Activated CD8-positive, alpha-beta memory T cell treated with anti-CD3 and anti-CD28 coated beads, Interleukin-2, amount 10 ng/mL, durations not matched to agents 7 days and 5 days (primary cell): Measurements from ENCODE around the gene ADGRV1. TPM values are rescaled to one million over a fixed set of nuclear protein-coding genes. Genes with fewer than 3 reads are reported as not detected.
"Not testable (repeated sequence)": the region's sequence is repeated elsewhere in the genome, so short reads cannot be mapped to it uniquely, and the experiment has no call there.

Experiments
- ATAC-seq: fragments of 150-1000 bp; cut with Tn5 transposase; one replicate; pipeline ENCODE4 v1.10.0; 2021; ENCODE audit warnings: moderate library complexity
- CTCF ChIA-PET: fragments of 350-600 bp; sonication (Branson Sonifier 250); formaldehyde crosslinking; loops from one replicate; lab custom pipeline; 2021; ENCODE audit warnings: antibody characterized with exemption; lab: Charles Lee
- DNase-seq: peaks from one replicate; pipeline ENCODE4 v3.0.0-alpha.2; 2020
- H3K27ac Mint-ChIP-seq: one replicate; pipeline ENCODE4 v1.8.0; 2021; ENCODE audit warnings: mild to moderate bottlenecking, mixed read lengths
- H3K27me3 Mint-ChIP-seq: one replicate; pipeline ENCODE4 v1.8.0; 2021; ENCODE audit warnings: mixed read lengths
- H3K36me3 Mint-ChIP-seq: one replicate; pipeline ENCODE4 v1.8.0; 2021; ENCODE audit warnings: mild to moderate bottlenecking, mixed read lengths
- H3K4me1 Mint-ChIP-seq: one replicate; pipeline ENCODE4 v1.8.0; 2021; ENCODE audit warnings: mixed read lengths
- H3K4me3 Mint-ChIP-seq: one replicate; pipeline ENCODE4 v1.8.0; 2021; ENCODE audit warnings: mild to moderate bottlenecking, moderate library complexity, mixed read lengths
- H3K9me3 Mint-ChIP-seq: one replicate; pipeline ENCODE4 v1.8.0; 2022; ENCODE audit warnings: low read depth, mixed read lengths
- total RNA-seq, 2 experiments: library from RNA; stranded (reverse); gene quantifications; one replicate each; pipeline ENCODE4 v1.2.3, GENCODE V29; 2021

The ADGRV1 gene
- total RNA-seq, 2 experiments from 2014 or later = 0.18 TPM; not detected in 1

GRCh38 chr5:90803876-90804275 is 245.3 kb downstream of the ADGRV1 start:
- no peak overlapping the region for H3K27ac Mint-ChIP-seq
- DNase-seq (no peak), ATAC-seq (no peak)
- peaks cover 6% of the 10 kb centered on the region for H3K27me3 Mint-ChIP-seq
- CTCF ChIA-PET = no interaction called here
- H3K4me3 Mint-ChIP-seq = no peak overlapping the region
- no peaks in the 10 kb centered on the region for H3K9me3 Mint-ChIP-seq
- no peaks in the 10 kb centered on the region for H3K36me3 Mint-ChIP-seq
- H3K4me1 Mint-ChIP-seq = no peaks in the 10 kb centered on the region

- no peak overlapping the region for H3K27ac Mint-ChIP-seq
- H3K36me3 Mint-ChIP-seq = no peaks in the 10 kb centered on the region
- peaks cover 6% of the 10 kb centered on the region for H3K27me3 Mint-ChIP-seq
- no peaks in the 10 kb centered on the region for H3K9me3 Mint-ChIP-seq
- no peak overlapping the region for H3K4me3 Mint-ChIP-seq
- H3K4me1 Mint-ChIP-seq = no peaks in the 10 kb centered on the region
- DNase-seq (no peak), ATAC-seq (no peak)
- CTCF ChIA-PET = no interaction called here
Observed at GRCh38 chr5:90807496-90807895, 248.9 kb downstream of the ADGRV1 start.

GRCh38 chr5:90809311-90810056 is 250.9 kb downstream of the ADGRV1 start:
- CTCF ChIA-PET = no interaction called here
- no peak overlapping the region for H3K4me3 Mint-ChIP-seq
- DNase-seq (no peak), ATAC-seq (no peak)
- H3K36me3 Mint-ChIP-seq = no peaks in the 10 kb centered on the region
- H3K27ac Mint-ChIP-seq = no peak overlapping the region
- no peaks in the 10 kb centered on the region for H3K9me3 Mint-ChIP-seq
- H3K27me3 Mint-ChIP-seq = no peaks in the 10 kb centered on the region
- no peaks in the 10 kb centered on the region for H3K4me1 Mint-ChIP-seq

- no peaks in the 10 kb centered on the region for H3K9me3 Mint-ChIP-seq
- H3K4me3 Mint-ChIP-seq = no peak overlapping the region
- H3K27ac Mint-ChIP-seq = no peak overlapping the region
- H3K36me3 Mint-ChIP-seq = no peaks in the 10 kb centered on the region
- no peaks in the 10 kb centered on the region for H3K27me3 Mint-ChIP-seq
- no peaks in the 10 kb centered on the region for H3K4me1 Mint-ChIP-seq
- DNase-seq = no peak
- ATAC-seq = no peak
- CTCF ChIA-PET = no interaction called here
Observed at GRCh38 chr5:90810211-90810610, 251.6 kb downstream of the ADGRV1 start.

GRCh38 chr5:90813392-90813791 is 254.8 kb downstream of the ADGRV1 start:
- Mint-ChIP-seq H3K36me3 (no peaks in the 10 kb centered on the region), H3K27ac (no peak overlapping the region), H3K4me3 (no peak overlapping the region), H3K27me3 (no peaks in the 10 kb centered on the region), H3K4me1 (no peaks in the 10 kb centered on the region), H3K9me3 (no peaks in the 10 kb centered on the region)
- DNase-seq (no peak), ATAC-seq (no peak)
- CTCF ChIA-PET = no interaction called here

GRCh38 chr5:90822062-90822461 is 263.5 kb downstream of the ADGRV1 start:
- CTCF ChIA-PET, H3K4me1 Mint-ChIP-seq, H3K27me3 Mint-ChIP-seq, H3K27ac Mint-ChIP-seq, H3K36me3 Mint-ChIP-seq, DNase-seq, H3K9me3 Mint-ChIP-seq, ATAC-seq, H3K4me3 Mint-ChIP-seq: not testable (repeated sequence)

GRCh38 chr5:90824436-90824835 is 265.8 kb downstream of the ADGRV1 start:
- no peaks in the 10 kb centered on the region for H3K36me3 Mint-ChIP-seq
- no peak for ATAC-seq
- H3K4me1 Mint-ChIP-seq = no peaks in the 10 kb centered on the region
- H3K4me3 Mint-ChIP-seq = no peak overlapping the region
- DNase-seq = no peak
- H3K27me3 Mint-ChIP-seq = peaks cover 3% of the 10 kb centered on the region
- H3K9me3 Mint-ChIP-seq = no peaks in the 10 kb centered on the region
- CTCF ChIA-PET = no interaction called here
- no peak overlapping the region for H3K27ac Mint-ChIP-seq

GRCh38 chr5:90830058-90830457 is 271.5 kb downstream of the ADGRV1 start:
- CTCF ChIA-PET = no interaction called here

GRCh38 chr5:90833753-90834152 is 275.2 kb downstream of the ADGRV1 start:
- Mint-ChIP-seq H3K27me3 (peaks cover 2% of the 10 kb centered on the region), H3K36me3 (no peaks in the 10 kb centered on the region), H3K9me3 (no peaks in the 10 kb centered on the region), H3K4me3 (no peak overlapping the region), H3K4me1 (no peaks in the 10 kb centered on the region), H3K27ac (no peak overlapping the region)
- DNase-seq (no peak), ATAC-seq (no peak)
- CTCF ChIA-PET = no interaction called here

More at GRCh38 chr5:90830058-90830457, 271.5 kb downstream of the ADGRV1 start:
- DNase-seq (no peak), ATAC-seq (no peak)
- no peak overlapping the region for H3K4me3 Mint-ChIP-seq
- peaks cover 5% of the 10 kb centered on the region for H3K27me3 Mint-ChIP-seq
- H3K36me3 Mint-ChIP-seq = no peaks in the 10 kb centered on the region
- no peaks in the 10 kb centered on the region for H3K4me1 Mint-ChIP-seq
- H3K9me3 Mint-ChIP-seq = no peaks in the 10 kb centered on the region
- H3K27ac Mint-ChIP-seq = no peak overlapping the region

GRCh38 chr5:90834711-90835110 is 276.1 kb downstream of the ADGRV1 start:
- CTCF ChIA-PET = no interaction called here
- Mint-ChIP-seq H3K36me3 (no peaks in the 10 kb centered on the region), H3K4me3 (no peak overlapping the region), H3K27ac (no peak overlapping the region), H3K4me1 (no peaks in the 10 kb centered on the region), H3K27me3 (peaks cover 6% of the 10 kb centered on the region), H3K9me3 (no peaks in the 10 kb centered on the region)
- DNase-seq = no peak
- ATAC-seq = no peak

GRCh38 chr5:90843443-90843842 is 284.8 kb downstream of the ADGRV1 start:
- H3K36me3 Mint-ChIP-seq = no peaks in the 10 kb centered on the region
- H3K4me3 Mint-ChIP-seq = no peak overlapping the region
- CTCF ChIA-PET = no interaction called here
- no peaks in the 10 kb centered on the region for H3K9me3 Mint-ChIP-seq
- peaks cover 37% of the 10 kb centered on the region for H3K27me3 Mint-ChIP-seq
- no peak for DNase-seq
- peaks cover 7% of the 10 kb centered on the region for H3K4me1 Mint-ChIP-seq
- no peak overlapping the region for H3K27ac Mint-ChIP-seq
- ATAC-seq = no peak

- H3K36me3 Mint-ChIP-seq = no peaks in the 10 kb centered on the region
- no peaks in the 10 kb centered on the region for H3K9me3 Mint-ChIP-seq
- CTCF ChIA-PET = no interaction called here
- H3K4me1 Mint-ChIP-seq = peaks cover 7% of the 10 kb centered on the region
- ATAC-seq = no peak
- peaks cover 32% of the 10 kb centered on the region for H3K27me3 Mint-ChIP-seq
- no peak overlapping the region for H3K27ac Mint-ChIP-seq
- H3K4me3 Mint-ChIP-seq = no peak overlapping the region
- DNase-seq = no peak
Observed at GRCh38 chr5:90844931-90845330, 286.3 kb downstream of the ADGRV1 start.

GRCh38 chr5:90845723-90846554 is 287.3 kb downstream of the ADGRV1 start:
- no peaks in the 10 kb centered on the region for H3K9me3 Mint-ChIP-seq
- CTCF ChIA-PET = no interaction called here
- no peak overlapping the region for H3K27ac Mint-ChIP-seq
- no peaks in the 10 kb centered on the region for H3K36me3 Mint-ChIP-seq
- no peak overlapping the region for H3K4me3 Mint-ChIP-seq
- DNase-seq = no peak
- ATAC-seq = no peak
- peaks cover 7% of the 10 kb centered on the region for H3K4me1 Mint-ChIP-seq
- H3K27me3 Mint-ChIP-seq = peaks cover 28% of the 10 kb centered on the region

GRCh38 chr5:90847606-90848005 is 289.0 kb downstream of the ADGRV1 start:
- H3K36me3 Mint-ChIP-seq, H3K4me1 Mint-ChIP-seq, ATAC-seq, H3K9me3 Mint-ChIP-seq, CTCF ChIA-PET, H3K4me3 Mint-ChIP-seq, H3K27ac Mint-ChIP-seq, DNase-seq: not testable (repeated sequence)
- H3K27me3 Mint-ChIP-seq = peaks cover 25% of the 10 kb centered on the region
